Caco-2 (cell line): ENCODE measurements around the gene COL19A1. TPM values are rescaled to one million over a fixed set of nuclear protein-coding genes. Genes with fewer than 3 reads are reported as not detected.

Experiments used
- BruUV-seq: library from RNA; stranded (reverse); fragments of 400-500 nt; replicated peaks from 2 replicates; lab custom pipeline; 2021; lab: Mats Ljungman, UMichigan
- CTCF ChIA-PET: fragments of 300-600 bp; sonication (Branson Sonifier 250); formaldehyde crosslinking; loops from one replicate; lab custom pipeline; 2022; ENCODE audit warnings: antibody characterized with exemption; lab: Charles Lee
- POLR2A ChIA-PET: fragments of 300-600 bp; sonication (Branson Sonifier 250); formaldehyde crosslinking; loops from one replicate; lab custom pipeline; 2022; ENCODE audit warnings: antibody characterized with exemption; lab: Charles Lee
- DNase-seq, 2 experiments: peaks; one replicate each; pipeline versions ENCODE4 v3.0.0 to v3.0.0-alpha.2; 2020 to 2022
- H3K27me3 ChIP-seq: replicated peaks from 2 replicates; pipeline ENCODE4 v1.6.0; 2011; ENCODE audit warnings: low read length; ENCODE audit not compliant: control insufficient read depth, insufficient read depth
- H3K36me3 ChIP-seq: 2 replicates; pipeline ENCODE4 v1.5.1; 2011; ENCODE audit warnings: low read length; ENCODE audit not compliant: control insufficient read depth, insufficient read depth
- H3K4me1 ChIP-seq: fragments of 250-450 bp; sonication (Bioruptor Pico); 2 replicates; pipeline ENCODE4 v1.5.1; 2020; ENCODE audit warnings: mild to moderate bottlenecking
- H3K4me3 ChIP-seq: 2 replicates; pipeline ENCODE4 v1.5.1; 2011; ENCODE audit warnings: low read depth, mild to moderate bottlenecking, control low read depth, low read length
- H3K9me3 ChIP-seq: fragments of 250-450 bp; sonication (Bioruptor Pico); 2 replicates; pipeline ENCODE4 v1.5.1; 2020; ENCODE audit warnings: mild to moderate bottlenecking, moderate library complexity
- H3K27ac Mint-ChIP-seq: one replicate; pipeline ENCODE4 v1.8.0; 2022; ENCODE audit warnings: mixed read lengths; ENCODE audit not compliant: unreplicated experiment
- H3K27me3 Mint-ChIP-seq: one replicate; pipeline ENCODE4 v1.8.0; 2022; ENCODE audit warnings: mixed read lengths; ENCODE audit not compliant: insufficient read depth, unreplicated experiment
- H3K36me3 Mint-ChIP-seq: one replicate; pipeline ENCODE4 v1.8.0; 2022; ENCODE audit warnings: mild to moderate bottlenecking, mixed read lengths; ENCODE audit not compliant: insufficient read depth, unreplicated experiment
- H3K4me1 Mint-ChIP-seq: one replicate; pipeline ENCODE4 v1.8.0; 2022; ENCODE audit warnings: low read depth, mixed read lengths; ENCODE audit not compliant: unreplicated experiment
- H3K4me3 Mint-ChIP-seq: one replicate; pipeline ENCODE4 v1.8.0; 2022; ENCODE audit warnings: mild to moderate bottlenecking, moderate library complexity, mixed read lengths; ENCODE audit not compliant: unreplicated experiment
- H3K9me3 Mint-ChIP-seq: one replicate; pipeline ENCODE4 v1.8.0; 2022; ENCODE audit warnings: mixed read lengths; ENCODE audit not compliant: unreplicated experiment
- CTCF ChIP-seq, 2 experiments: fragments of 200-600 bp in 1 of 2; IDR thresholded peaks; 1 replicate in 1 of 2; 2 replicates in 1 of 2; pipeline versions ENCODE4 v1.5.1 to v1.8.0; 2011 to 2022; ENCODE audit warnings: antibody characterized with exemption in 1 of 2, control low read depth in 1 of 2, inconsistent platforms in 1 of 2, low read depth in 1 of 2, low read length in 1 of 2, mild to moderate bottlenecking in 1 of 2, moderate library complexity in 1 of 2; ENCODE audit not compliant: insufficient read depth in 1 of 2, severe bottlenecking in 1 of 2, unreplicated experiment in 1 of 2
- intact Hi-C: fragments of 100-400 bp; cut with micrococcal nuclease; formaldehyde crosslinking; loops from one replicate; pipeline ENCODE4 v1.10.0; 2022; ENCODE audit not compliant: unreplicated experiment
- total RNA-seq: library from RNA; stranded (reverse); gene quantifications from 2 replicates; pipeline ENCODE4 v1.2.3, GENCODE V29; 2022

COL19A1 gene
- total RNA-seq, 1 experiment from 2014 or later: not detected

GRCh38 chr6:70136996-70137395 lies 270.6 kb downstream of the COL19A1 start:
- H3K27me3 Mint-ChIP-seq: peaks cover 2% of the 10 kb centered on the region
- H3K36me3 Mint-ChIP-seq: no peaks in the 10 kb centered on the region
- no peaks in the 10 kb centered on the region for H3K9me3 ChIP-seq
- H3K36me3 ChIP-seq: no peaks in the 10 kb centered on the region
- H3K27ac Mint-ChIP-seq: no peak overlapping the region
- no peaks in the 10 kb centered on the region for H3K9me3 Mint-ChIP-seq
- no peak for TF ChIP-seq CTCF (IDR thresholded peaks at IDR 0.05; ENCODE audit: insufficient read depth in 1 of 2, low read depth in 1 of 2, low read length in 1 of 2, severe bottlenecking in 1 of 2, unreplicated experiment in 1 of 2)
- POLR2A ChIA-PET: no interaction called here
- intact Hi-C loops: no loop called here
- no peak for DNase-seq
- H3K27me3 ChIP-seq: no peaks in the 10 kb centered on the region
- H3K4me1 ChIP-seq: no peaks in the 10 kb centered on the region
- BruUV-seq: no TSS peak
- CTCF ChIA-PET: no interaction called here
- no peak overlapping the region for H3K4me3 ChIP-seq
- no peak overlapping the region for H3K4me3 Mint-ChIP-seq
- H3K4me1 Mint-ChIP-seq: no peaks in the 10 kb centered on the region

- no peak for DNase-seq
- H3K4me3 Mint-ChIP-seq: no peak overlapping the region
- H3K27me3 ChIP-seq: no peaks in the 10 kb centered on the region
- H3K9me3 ChIP-seq: no peaks in the 10 kb centered on the region
- H3K36me3 Mint-ChIP-seq: no peaks in the 10 kb centered on the region
- H3K27me3 Mint-ChIP-seq: no peaks in the 10 kb centered on the region
- no peak overlapping the region for H3K4me3 ChIP-seq
- H3K4me1 ChIP-seq: no peaks in the 10 kb centered on the region
- no peaks in the 10 kb centered on the region for H3K4me1 Mint-ChIP-seq
- no peak overlapping the region for H3K27ac Mint-ChIP-seq
- intact Hi-C loops: no loop called here
- ChIA-PET CTCF (no interaction called here), POLR2A (no interaction called here)
- H3K9me3 Mint-ChIP-seq: no peaks in the 10 kb centered on the region
- TF ChIP-seq CTCF (IDR thresholded peaks at IDR 0.05; ENCODE audit: insufficient read depth in 1 of 2, low read depth in 1 of 2, low read length in 1 of 2, severe bottlenecking in 1 of 2, unreplicated experiment in 1 of 2): no peak
- no peaks in the 10 kb centered on the region for H3K36me3 ChIP-seq
- no TSS peak for BruUV-seq
Measured at GRCh38 chr6:70140496-70140895, 274.1 kb downstream of the COL19A1 start.

- no peaks in the 10 kb centered on the region for H3K9me3 ChIP-seq
- Mint-ChIP-seq H3K4me3 (no peak overlapping the region), H3K9me3 (no peaks in the 10 kb centered on the region), H3K27me3 (no peaks in the 10 kb centered on the region), H3K27ac (no peak overlapping the region), H3K4me1 (no peaks in the 10 kb centered on the region), H3K36me3 (no peaks in the 10 kb centered on the region)
- BruUV-seq: no TSS peak
- ChIA-PET CTCF (no interaction called here), POLR2A (no interaction called here)
- no peak for DNase-seq
- intact Hi-C loops: no loop called here
- no peaks in the 10 kb centered on the region for H3K27me3 ChIP-seq
- H3K4me1 ChIP-seq: no peaks in the 10 kb centered on the region
- no peak for TF ChIP-seq CTCF (IDR thresholded peaks at IDR 0.05; ENCODE audit: insufficient read depth in 1 of 2, low read depth in 1 of 2, low read length in 1 of 2, severe bottlenecking in 1 of 2, unreplicated experiment in 1 of 2)
- no peaks in the 10 kb centered on the region for H3K36me3 ChIP-seq
- H3K4me3 ChIP-seq: no peak overlapping the region
Measured at GRCh38 chr6:70142034-70142433, 275.7 kb downstream of the COL19A1 start.
